GM12878 (cell line): ENCODE data around the gene RAI14.

Source experiments
- CBX3 ChIP-seq: fragments of 200-600 bp; sonication (generic); IDR thresholded peaks from 2 replicates; pipeline ENCODE4 v1.6.1; 2016; ENCODE audit warnings: low read depth, borderline replicate concordance
- CTCF ChIP-seq, 3 experiments: IDR thresholded peaks in 2 of 3; conservative IDR thresholded peaks in 1 of 3; 2 replicates each; pipeline ENCODE4 v1.5.1; 2011; ENCODE audit warnings: low read depth in 3 of 3, low read length in 3 of 3, mild to moderate bottlenecking in 3 of 3, control low read depth in 2 of 3, moderate library complexity in 2 of 3, inconsistent platforms in 1 of 3, mixed read lengths in 1 of 3; ENCODE audit not compliant: control insufficient read depth in 2 of 3, insufficient read depth in 1 of 3; ENCODE audit errors: extremely low read depth in 1 of 3
- IRF4 ChIP-seq: IDR thresholded peaks from 2 replicates; pipeline ENCODE4 v1.6.1; 2011; ENCODE audit warnings: low read depth, low read length
- JUNB ChIP-seq: IDR thresholded peaks from 2 replicates; pipeline ENCODE4 v1.6.1; 2016; ENCODE audit warnings: antibody characterized with exemption, mild to moderate bottlenecking
- JUND ChIP-seq: IDR thresholded peaks from 2 replicates; pipeline ENCODE4 v1.6.1; 2012; ENCODE audit warnings: low read depth, mild to moderate bottlenecking, low read length, improper control_type of control experiment, moderate library complexity
- RAD21 ChIP-seq: IDR thresholded peaks from 2 replicates; pipeline ENCODE4 v1.6.1; 2011; ENCODE audit warnings: mild to moderate bottlenecking, low read depth, low read length, moderate library complexity; ENCODE audit not compliant: insufficient read depth
- RB1 ChIP-seq: fragments of 450-650 bp; formaldehyde crosslinking; IDR thresholded peaks from 2 replicates; pipeline ENCODE4 v1.6.1; 2017; ENCODE audit warnings: mild to moderate bottlenecking, borderline replicate concordance
- SIN3A ChIP-seq: IDR thresholded peaks from 2 replicates; pipeline ENCODE4 v1.6.1; 2012; ENCODE audit warnings: low read depth, low read length, improper control_type of control experiment
- USF1 ChIP-seq: IDR thresholded peaks from 2 replicates; pipeline ENCODE4 v1.6.1; 2011; ENCODE audit warnings: borderline replicate concordance, low read depth, mild to moderate bottlenecking, moderate library complexity, mixed read lengths, low read length; ENCODE audit not compliant: insufficient read depth; ENCODE audit errors: extremely low read length
- ZNF384 ChIP-seq: IDR thresholded peaks from 2 replicates; pipeline ENCODE4 v1.6.1; 2012; ENCODE audit warnings: low read depth, mild to moderate bottlenecking, low read length, improper control_type of control experiment, borderline replicate concordance

- TF ChIP-seq SIN3A (no peak), JUNB (no peak), USF1 (no peak), CTCF (IDR thresholded peaks at IDR 0.05 in 2 of 3, conservative IDR thresholded peaks at IDR 0.05 in 1 of 3; ENCODE audit: control insufficient read depth in 2 of 3, extremely low read depth in 1 of 3, insufficient read depth in 1 of 3, low read depth in 3 of 3, low read length in 3 of 3) (no peak), RAD21 (no peak), CBX3 (no peak), IRF4 (no peak), ZNF384 (no peak), JUND (no peak), RB1 (no peak)
Observed at GRCh38 chr5:34610546-34610945, 45.6 kb upstream of the RAI14 start.
